Right lobe of liver (tissue), 6 donors: Measurements from ENCODE around the gene EPB41L1. TPM values are rescaled to one million over a fixed set of nuclear protein-coding genes. Genes with fewer than 3 reads are reported as not detected.

Experiments used
- ATAC-seq, 4 donors: fragments of 200-7000 bp; cut with Tn5 transposase; one replicate each; pipeline ENCODE4 v1.9.1; 2020; ENCODE audit warnings: mild to moderate bottlenecking in 4 of 4, moderate library complexity in 4 of 4
- DNase-seq, 3 donors: peaks; one replicate each; pipeline ENCODE4 v3.0.0-alpha.2; 2020
- H3K27ac ChIP-seq, 3 donors: fragments of 200-600 bp; one replicate each; pipeline ENCODE4 v1.8.0; 2022
- H3K27me3 ChIP-seq, 2 donors: fragments of 200-600 bp; one replicate each; pipeline ENCODE4 v1.8.0; 2022
- H3K36me3 ChIP-seq, 4 donors: fragments of 200-600 bp; sonication (generic) in 1 of 4; one replicate each; pipeline versions ENCODE4 v1.5.1 to v1.8.0; 2017 to 2022; ENCODE audit warnings: control low read depth in 1 of 4
- H3K4me1 ChIP-seq, 4 donors: fragments of 200-600 bp; sonication (generic) in 1 of 4; one replicate each; pipeline versions ENCODE4 v1.5.1 to v1.8.0; 2017 to 2022; ENCODE audit warnings: control low read depth in 1 of 4
- H3K4me3 ChIP-seq, 3 donors: fragments of 200-600 bp; one replicate each; pipeline ENCODE4 v1.8.0; 2022
- H3K9me3 ChIP-seq, 4 donors: fragments of 200-600 bp; sonication (generic) in 1 of 4; one replicate each; pipeline versions ENCODE4 v1.5.1 to v1.8.0; 2017 to 2022; ENCODE audit warnings: control low read depth in 1 of 4
- CTCF ChIP-seq, 4 donors: fragments of 200-600 bp in 3 of 4; fragments of 450-650 bp in 1 of 4; IDR thresholded peaks; one replicate each; pipeline versions ENCODE4 v1.5.1 to v1.8.0; 2016 to 2022; ENCODE audit warnings: antibody characterized with exemption in 4 of 4, mild to moderate bottlenecking in 2 of 4
- POLR2A ChIP-seq: fragments of 450-650 bp; IDR thresholded peaks from one replicate; pipeline ENCODE4 v1.6.1; 2017; ENCODE audit warnings: antibody characterized with exemption, mild to moderate bottlenecking
- WGBS: methylation state at CpG from one replicate; pipeline ENCODE4 v1.1.6; 2018; ENCODE audit warnings: low coverage, low lambda C conversion rate; ENCODE audit not compliant: insufficient coverage; ENCODE audit errors: missing lambda C conversion rate; 5-methylcytosine and 5-hydroxymethylcytosine counted together
- intact Hi-C, 2 donors: fragments of 100-400 bp; cut with DNase I; formaldehyde crosslinking; loops; one replicate each; pipeline versions ENCODE4 v1.11.2 to v1.14.1; 2022
- total RNA-seq, 6 experiments: library from RNA; depleted of rRNA in 2 of 6; stranded (reverse); fragments of >200 nt in 2 of 6; fragmentation: NEBNext Ultra II Directional in 3 of 6; extraction: Animal tissue kit (Norgen Biotek cat#: 25700) in 3 of 6; gene quantifications; one replicate each; pipeline versions ENCODE4 v1.1.0 to v1.2.4, GENCODE V29; 2016 to 2023
- donor health status: DM: no; HTN: yes; CAD: no.
- donor health status: DM: no; HTN: no; CAD: no.
- donor health status: DM: no; HTN: no; CAD: no.
- donor health status: DM: no; HTN: yes; CAD: no.
- donor health status: DM: no; HTN: yes; CAD: no.

The EPB41L1 gene
- total RNA-seq, 6 experiments from 2014 or later = 3.1 to 13.2 (median 5.3) TPM

- no peaks in the 10 kb centered on the region for H3K4me1 ChIP-seq
- 66% methylated on average over 13 of the region's 20 CpGs for WGBS
- no peak overlapping the region for H3K27ac ChIP-seq
- no peaks in the 10 kb centered on the region for H3K27me3 ChIP-seq
- no peak for TF ChIP-seq CTCF (IDR thresholded peaks at IDR 0.05)
- no peak for TF ChIP-seq POLR2A
- no peak for DNase-seq
- intact Hi-C loops = no loop called here
- no peak for ATAC-seq
- no peaks in the 10 kb centered on the region for H3K9me3 ChIP-seq
- no peak overlapping the region for H3K4me3 ChIP-seq
- H3K36me3 ChIP-seq = no peaks in the 10 kb centered on the region
Observed at GRCh38 chr20:36270744-36271638, 116.5 kb downstream of the EPB41L1 start.

GRCh38 chr20:36271639-36272546 lies 117.4 kb downstream of the EPB41L1 start:
- DNase-seq (no peak), ATAC-seq (no peak)
- no peaks in the 10 kb centered on the region for H3K9me3 ChIP-seq
- H3K4me1 ChIP-seq = no peaks in the 10 kb centered on the region
- 88% methylated on average over 13 of the region's 21 CpGs for WGBS
- H3K36me3 ChIP-seq = no peaks in the 10 kb centered on the region
- TF ChIP-seq POLR2A (no peak), CTCF (IDR thresholded peaks at IDR 0.05) (no peak)
- no peak overlapping the region for H3K27ac ChIP-seq
- no peak overlapping the region for H3K4me3 ChIP-seq
- no peaks in the 10 kb centered on the region for H3K27me3 ChIP-seq
- intact Hi-C loops = no loop called here

- 66% methylated on average over 8 of the region's 12 CpGs for WGBS
- intact Hi-C loops = no loop called here
- ATAC-seq = no peak
- Histone ChIP-seq H3K4me1 (no peaks in the 10 kb centered on the region), H3K4me3 (no peak overlapping the region), H3K36me3 (no peaks in the 10 kb centered on the region), H3K27ac (no peak overlapping the region), H3K27me3 (no peaks in the 10 kb centered on the region), H3K9me3 (no peaks in the 10 kb centered on the region)
- no peak for DNase-seq
- TF ChIP-seq CTCF (IDR thresholded peaks at IDR 0.05) (no peak), POLR2A (no peak)
Observed at GRCh38 chr20:36272547-36273220, 118.1 kb downstream of the EPB41L1 start.

GRCh38 chr20:36273414-36274180 lies 119.1 kb downstream of the EPB41L1 start:
- no peaks in the 10 kb centered on the region for H3K9me3 ChIP-seq
- H3K4me1 ChIP-seq = no peaks in the 10 kb centered on the region
- intact Hi-C loops = no loop called here
- no peak for DNase-seq
- TF ChIP-seq CTCF (IDR thresholded peaks at IDR 0.05) (peak in 2 of 4 donors; percentile 7 to 13), POLR2A (no peak)
- H3K27me3 ChIP-seq = no peaks in the 10 kb centered on the region
- H3K36me3 ChIP-seq = no peaks in the 10 kb centered on the region
- WGBS = 70% methylated on average over 4 of the region's 12 CpGs
- ATAC-seq = no peak
- H3K4me3 ChIP-seq = no peak overlapping the region
- no peak overlapping the region for H3K27ac ChIP-seq
